Measurements from ENCODE around the gene RFT1. TPM values are rescaled to one million over a fixed set of nuclear protein-coding genes. Genes with fewer than 3 reads are reported as not detected.
"Not testable (repeated sequence)": the region's sequence is repeated elsewhere in the genome, so short reads cannot be mapped to it uniquely, and the experiment has no call there.

Gene RFT1
- total RNA-seq, 4 donors from 2014 or later, result 4.9 to 18.2 (median 12.8) TPM

DNA sequence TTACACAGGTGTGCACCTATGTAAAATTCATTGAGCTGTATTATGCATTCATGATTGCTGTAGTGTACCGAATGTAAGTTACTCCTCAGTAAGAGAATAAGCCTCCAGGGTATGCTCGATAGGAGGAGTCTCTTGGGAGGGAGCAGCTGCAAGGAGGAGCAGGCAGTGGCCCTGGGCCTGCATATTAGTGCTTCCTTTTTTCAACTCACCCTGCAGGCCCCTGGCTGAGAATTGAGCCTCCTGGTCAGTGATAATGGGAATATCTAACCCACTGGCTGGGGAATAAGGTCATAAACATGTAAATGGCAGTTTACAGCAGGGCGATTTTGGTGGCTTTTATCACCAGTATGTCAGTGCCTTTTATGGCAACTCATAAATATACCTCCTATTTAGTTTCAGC is 62.7 kb downstream of the RFT1 start:
- WGBS, 2 donors, result 83 to 88% methylated on average over 3 of the region's 3 CpGs
- no peak overlapping the region for H3K4me3 ChIP-seq
- intact Hi-C loops (cut with DNase I), result no loop called here

DNA sequence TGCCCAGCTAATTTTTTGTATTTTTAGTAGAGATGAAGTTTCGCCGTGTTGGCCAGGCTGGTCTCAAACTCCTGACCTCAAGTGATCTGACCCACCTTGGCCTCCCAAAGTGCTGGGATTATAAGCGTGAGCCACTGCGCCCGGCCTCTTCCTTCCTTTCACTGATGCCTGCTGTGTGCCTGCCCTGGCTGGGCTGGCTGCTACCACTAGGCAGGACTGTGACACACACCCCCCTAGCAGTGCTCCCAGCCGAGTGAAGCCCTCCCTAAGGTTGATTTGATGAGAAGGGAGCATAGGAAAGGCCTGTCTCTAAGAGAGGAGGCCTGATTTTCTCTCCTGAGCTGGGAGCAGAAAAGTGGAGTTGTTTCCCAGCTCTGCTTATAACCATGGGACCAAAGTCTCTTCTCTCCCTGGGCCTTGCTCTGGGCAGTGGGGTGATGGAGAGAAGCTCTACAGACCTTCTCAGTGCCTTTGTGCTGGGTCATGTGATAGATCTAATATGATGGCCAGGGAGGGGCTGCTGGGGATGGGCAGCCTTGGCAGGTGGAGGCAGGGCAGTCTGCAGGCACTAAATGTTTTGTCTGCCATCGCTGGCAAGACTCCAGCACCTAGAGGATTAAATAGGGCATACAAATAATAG is 64.3 kb downstream of the RFT1 start:
- H3K4me3 ChIP-seq, result no peak overlapping the region
- H3K36me3 ChIP-seq, result no peaks in the 10 kb centered on the region
- 86% methylated on average over 4 of the region's 7 CpGs; no CpG with 5 or more reads in 1 of the 2 donors for WGBS, 2 donors
- H3K27ac ChIP-seq, result no peak overlapping the region
- H3K9me3 ChIP-seq, result no peaks in the 10 kb centered on the region
- intact Hi-C loops (cut with DNase I), result no loop called here
- no peaks in the 10 kb centered on the region for H3K4me1 ChIP-seq
- DNase-seq, result no peak
- peaks cover 0 to 13% (median 0%) of the 10 kb centered on the region in 4 donors for H3K27me3 ChIP-seq
- TF ChIP-seq, protein P1, sequence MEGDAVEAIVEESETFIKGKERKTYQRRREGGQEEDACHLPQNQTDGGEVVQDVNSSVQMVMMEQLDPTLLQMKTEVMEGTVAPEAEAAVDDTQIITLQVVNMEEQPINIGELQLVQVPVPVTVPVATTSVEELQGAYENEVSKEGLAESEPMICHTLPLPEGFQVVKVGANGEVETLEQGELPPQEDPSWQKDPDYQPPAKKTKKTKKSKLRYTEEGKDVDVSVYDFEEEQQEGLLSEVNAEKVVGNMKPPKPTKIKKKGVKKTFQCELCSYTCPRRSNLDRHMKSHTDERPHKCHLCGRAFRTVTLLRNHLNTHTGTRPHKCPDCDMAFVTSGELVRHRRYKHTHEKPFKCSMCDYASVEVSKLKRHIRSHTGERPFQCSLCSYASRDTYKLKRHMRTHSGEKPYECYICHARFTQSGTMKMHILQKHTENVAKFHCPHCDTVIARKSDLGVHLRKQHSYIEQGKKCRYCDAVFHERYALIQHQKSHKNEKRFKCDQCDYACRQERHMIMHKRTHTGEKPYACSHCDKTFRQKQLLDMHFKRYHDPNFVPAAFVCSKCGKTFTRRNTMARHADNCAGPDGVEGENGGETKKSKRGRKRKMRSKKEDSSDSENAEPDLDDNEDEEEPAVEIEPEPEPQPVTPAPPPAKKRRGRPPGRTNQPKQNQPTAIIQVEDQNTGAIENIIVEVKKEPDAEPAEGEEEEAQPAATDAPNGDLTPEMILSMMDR (IDR thresholded peaks at IDR 0.05), result no peak
- TF ChIP-seq POLR2A (IDR thresholded peaks at IDR 0.05), result no peak

More for the DNA sequence above, 62.7 kb downstream of the RFT1 start:
- Histone ChIP-seq H3K27me3 (peaks cover 0 to 8% (median 0%) of the 10 kb centered on the region in 4 donors), H3K9me3 (no peaks in the 10 kb centered on the region), H3K4me1 (peaks cover 0 to 8% (median 7%) of the 10 kb centered on the region in 3 donors), H3K36me3 (no peaks in the 10 kb centered on the region), H3K27ac (no peak overlapping the region)
- no peak for TF ChIP-seq POLR2A (IDR thresholded peaks at IDR 0.05)
- TF ChIP-seq, protein P1 (IDR thresholded peaks at IDR 0.05), result no peak
- DNase-seq, result no peak

DNA sequence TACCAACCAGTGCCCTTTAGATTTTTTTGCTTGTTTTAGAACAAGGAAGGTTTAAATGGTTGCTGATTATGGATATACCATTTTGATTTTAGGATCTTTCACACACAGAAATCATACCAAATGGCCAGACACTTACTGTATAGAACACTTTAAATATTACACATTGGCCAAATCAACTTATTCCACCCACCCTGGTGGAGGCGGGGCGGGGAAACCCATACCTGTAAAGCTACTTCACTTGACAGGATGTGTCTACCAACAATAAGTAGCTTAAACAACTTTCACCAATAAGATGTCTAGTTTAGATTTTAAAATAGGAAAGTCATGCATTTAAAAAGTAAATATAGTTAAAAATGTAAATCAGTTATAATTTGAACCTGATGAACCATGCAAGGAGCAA is 67.3 kb downstream of the RFT1 start:
- Histone ChIP-seq H3K36me3 (no peaks in the 10 kb centered on the region), H3K4me1 (no peaks in the 10 kb centered on the region), H3K27ac (no peak overlapping the region), H3K4me3 (no peak overlapping the region), H3K9me3 (no peaks in the 10 kb centered on the region), H3K27me3 (peaks cover 0 to 13% (median 0%) of the 10 kb centered on the region in 4 donors)
- no peak for DNase-seq
- intact Hi-C loops (cut with DNase I), result no loop called here
- WGBS, 2 donors, result 69 to 100% methylated on average over 2 of the region's 2 CpGs
- TF ChIP-seq, protein P1 (IDR thresholded peaks at IDR 0.05), result no peak
- TF ChIP-seq POLR2A (IDR thresholded peaks at IDR 0.05), result no peak

DNA sequence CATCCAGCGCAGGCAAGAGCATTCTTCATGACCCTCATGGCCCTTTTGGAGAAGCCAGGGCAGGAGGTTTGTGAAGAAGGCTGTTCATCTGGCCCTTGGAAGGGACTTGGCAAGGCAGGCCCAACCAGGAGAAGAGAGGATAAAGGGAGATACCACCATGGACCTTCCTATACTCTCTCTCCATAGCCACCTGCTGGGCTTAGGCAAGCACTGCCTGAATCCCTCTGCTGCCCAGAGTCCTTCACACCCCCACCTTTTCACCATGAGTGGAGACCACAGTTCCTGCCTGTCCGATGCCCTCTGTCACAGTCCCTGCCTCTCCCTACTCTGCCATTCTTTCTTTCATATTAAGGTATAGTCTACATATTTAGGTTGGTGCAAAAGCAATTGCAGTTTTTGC is 73.8 kb downstream of the RFT1 start:
- no peaks in the 10 kb centered on the region for H3K9me3 ChIP-seq
- no peak overlapping the region for H3K27ac ChIP-seq
- intact Hi-C loops (cut with DNase I), result no loop called here
- no peak for TF ChIP-seq POLR2A (IDR thresholded peaks at IDR 0.05)
- TF ChIP-seq, protein P1 (IDR thresholded peaks at IDR 0.05), result peak in 1 of 6 experiments; percentile 22
- DNase-seq, result no peak
- peaks cover 0 to 4% (median 0%) of the 10 kb centered on the region in 4 donors for H3K27me3 ChIP-seq
- no peak overlapping the region for H3K4me3 ChIP-seq
- H3K4me1 ChIP-seq, result no peaks in the 10 kb centered on the region
- H3K36me3 ChIP-seq, result no peaks in the 10 kb centered on the region
- 91 to 98% methylated on average over 2 of the region's 2 CpGs for WGBS, 2 donors

DNA sequence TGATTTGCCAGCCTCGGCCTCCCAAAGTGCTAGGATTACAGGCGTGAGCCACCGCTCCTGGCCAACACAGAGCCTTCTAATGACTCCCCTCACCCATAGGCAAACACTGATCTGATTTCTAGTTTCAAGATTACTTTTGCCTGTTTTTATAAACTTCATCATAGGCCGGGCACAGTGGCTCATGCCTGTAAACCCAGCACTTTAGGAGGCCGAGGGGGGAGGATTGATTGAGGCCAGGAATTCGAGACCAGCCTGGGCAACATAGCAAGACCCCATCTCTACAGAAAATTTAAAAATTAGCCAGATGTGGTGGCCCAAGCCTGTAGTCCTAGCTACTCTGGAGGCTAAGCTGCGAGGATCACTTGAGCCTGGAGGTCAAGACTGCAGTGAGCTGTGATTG is 76.0 kb downstream of the RFT1 start:
- H3K4me3 ChIP-seq; DNase-seq; H3K9me3 ChIP-seq; H3K36me3 ChIP-seq; H3K27ac ChIP-seq; H3K4me1 ChIP-seq; H3K27me3 ChIP-seq; intact Hi-C loops (cut with DNase I): not testable (repeated sequence)
- WGBS, 2 donors, result 78% methylated on average over 6 of the region's 7 CpGs; no CpG with 5 or more reads in 1 of the 2 donors

All from esophagus squamous epithelium (tissue), 5 donors.